Skeletal muscle tissue (tissue), 4 donors: ENCODE data around the gene MVB12B. TPM values are rescaled to one million over a fixed set of nuclear protein-coding genes. Genes with fewer than 3 reads are reported as not detected.

Source experiments
- H3K27ac ChIP-seq: one replicate; pipeline ENCODE4 v1.7.0; 2013; ENCODE audit warnings: mild to moderate bottlenecking, low read depth, low read length, inconsistent platforms
- H3K27me3 ChIP-seq, 3 donors: one replicate each; pipeline ENCODE4 v1.7.0; 2013; ENCODE audit warnings: low read length in 3 of 3; ENCODE audit not compliant: control insufficient read depth in 3 of 3, insufficient read depth in 3 of 3
- H3K36me3 ChIP-seq, 3 donors: one replicate each; pipeline ENCODE4 v1.7.0; 2013; ENCODE audit warnings: low read length in 3 of 3; ENCODE audit not compliant: control insufficient read depth in 3 of 3, insufficient read depth in 3 of 3
- H3K4me1 ChIP-seq, 3 donors: one replicate each; pipeline ENCODE4 v1.7.0; 2013; ENCODE audit warnings: low read length in 3 of 3, mild to moderate bottlenecking in 3 of 3; ENCODE audit not compliant: control insufficient read depth in 3 of 3, insufficient read depth in 3 of 3
- H3K4me3 ChIP-seq, 3 donors: one replicate each; pipeline ENCODE4 v1.7.0; 2013; ENCODE audit warnings: low read length in 3 of 3
- H3K9ac ChIP-seq, 3 donors: one replicate each; pipeline ENCODE4 v1.7.0; 2013; ENCODE audit warnings: low read length in 3 of 3, mild to moderate bottlenecking in 3 of 3, moderate library complexity in 2 of 3, low read depth in 1 of 3
- H3K9me3 ChIP-seq, 3 donors: one replicate each; pipeline ENCODE4 v1.7.0; 2013; ENCODE audit warnings: low read length in 3 of 3; ENCODE audit not compliant: control insufficient read depth in 3 of 3
- total RNA-seq: library from RNA; depleted of rRNA; stranded (reverse); fragments of >200 nt; gene quantifications from one replicate; pipeline ENCODE4 v1.2.3, GENCODE V29; 2014
- donor health status: Osteomylitis.

The MVB12B gene
- total RNA-seq, 1 donor from 2014 or later, result 13.0 TPM

- no peak overlapping the region for H3K27ac ChIP-seq
- peaks cover 50 to 63% (median 56%) of the 10 kb centered on the region in 3 donors for H3K4me1 ChIP-seq
- H3K4me3 ChIP-seq, result peak overlapping the region in 2 of 3 donors; percentile 36 to 94
- H3K9ac ChIP-seq, result no peak overlapping the region
- H3K27me3 ChIP-seq, result no peaks in the 10 kb centered on the region
- H3K36me3 ChIP-seq, result no peaks in the 10 kb centered on the region
- peaks cover 3 to 7% (median 5%) of the 10 kb centered on the region in 3 donors for H3K9me3 ChIP-seq
These were observed 1.8 kb downstream of the MVB12B start for GRCh38 chr9:126328407-126328806.

- Histone ChIP-seq H3K36me3 (no peaks in the 10 kb centered on the region), H3K4me3 (peak overlapping the region in 1 of 3 donors; percentile 11), H3K9ac (peak overlapping the region in 1 of 3 donors; percentile 57), H3K9me3 (peaks cover 0 to 2% (median 0%) of the 10 kb centered on the region in 3 donors), H3K4me1 (peaks cover 63 to 75% (median 69%) of the 10 kb centered on the region in 3 donors), H3K27ac (peak overlapping the region; percentile 57), H3K27me3 (no peaks in the 10 kb centered on the region)
These were observed 3.0 kb downstream of the MVB12B start for GRCh38 chr9:126329476-126330275.

GRCh38 chr9:126330536-126330935, 3.9 kb downstream of the MVB12B start:
- no peak overlapping the region for H3K9ac ChIP-seq
- H3K27ac ChIP-seq, result peak overlapping the region; percentile 57

GRCh38 chr9:126331964-126332748, 5.5 kb downstream of the MVB12B start:
- H3K9ac ChIP-seq, result peak overlapping the region in 2 of 3 donors; percentile 36 to 58
- H3K36me3 ChIP-seq, result no peaks in the 10 kb centered on the region
- H3K4me1 ChIP-seq, result peaks cover 82 to 95% (median 92%) of the 10 kb centered on the region in 3 donors
- no peak overlapping the region for H3K4me3 ChIP-seq
- H3K9me3 ChIP-seq, result no peaks in the 10 kb centered on the region
- no peaks in the 10 kb centered on the region for H3K27me3 ChIP-seq
- peak overlapping the region; percentile 39 for H3K27ac ChIP-seq

More at GRCh38 chr9:126330536-126330935, 3.9 kb downstream of the MVB12B start:
- Histone ChIP-seq H3K27me3 (no peaks in the 10 kb centered on the region), H3K36me3 (no peaks in the 10 kb centered on the region), H3K4me3 (peak overlapping the region in 1 of 3 donors; percentile 38), H3K4me1 (peaks cover 69 to 83% (median 77%) of the 10 kb centered on the region in 3 donors), H3K9me3 (peaks cover 0 to 1% (median 0%) of the 10 kb centered on the region in 3 donors)

GRCh38 chr9:126334721-126335621, 8.3 kb downstream of the MVB12B start:
- H3K9ac ChIP-seq, result peak overlapping the region; percentile 69 to 79 (median 76)

GRCh38 chr9:126335837-126336735, 9.5 kb downstream of the MVB12B start:
- Histone ChIP-seq H3K9ac (peak overlapping the region; percentile 69 to 79 (median 76)), H3K36me3 (peaks cover 3 to 10% (median 6%) of the 10 kb centered on the region in 3 donors), H3K27ac (peak overlapping the region; percentile 91), H3K27me3 (no peaks in the 10 kb centered on the region), H3K4me1 (peaks cover 55 to 79% (median 69%) of the 10 kb centered on the region in 3 donors), H3K9me3 (no peaks in the 10 kb centered on the region), H3K4me3 (peak overlapping the region; percentile 61 to 63 (median 63))

More at GRCh38 chr9:126334721-126335621, 8.3 kb downstream of the MVB12B start:
- Histone ChIP-seq H3K27ac (peak overlapping the region; percentile 91), H3K4me3 (peak overlapping the region; percentile 61 to 63 (median 63)), H3K27me3 (no peaks in the 10 kb centered on the region), H3K9me3 (no peaks in the 10 kb centered on the region), H3K36me3 (no peaks in the 10 kb centered on the region), H3K4me1 (peaks cover 61 to 86% (median 80%) of the 10 kb centered on the region in 3 donors)

GRCh38 chr9:126336736-126337325, 10.2 kb downstream of the MVB12B start:
- H3K27me3 ChIP-seq, result no peaks in the 10 kb centered on the region
- H3K36me3 ChIP-seq, result peaks cover 7 to 16% (median 13%) of the 10 kb centered on the region in 3 donors
- peaks cover 50 to 72% (median 61%) of the 10 kb centered on the region in 3 donors for H3K4me1 ChIP-seq
- peak overlapping the region in 1 of 3 donors; percentile 34 for H3K9ac ChIP-seq
- H3K4me3 ChIP-seq, result peak overlapping the region in 2 of 3 donors; percentile 10 to 63
- peak overlapping the region; percentile 25 for H3K27ac ChIP-seq
- no peaks in the 10 kb centered on the region for H3K9me3 ChIP-seq

- Histone ChIP-seq H3K27ac (no peak overlapping the region), H3K9ac (no peak overlapping the region), H3K4me1 (peaks cover 40 to 61% (median 52%) of the 10 kb centered on the region in 3 donors), H3K9me3 (no peaks in the 10 kb centered on the region), H3K27me3 (no peaks in the 10 kb centered on the region), H3K4me3 (no peak overlapping the region), H3K36me3 (peaks cover 7 to 20% (median 17%) of the 10 kb centered on the region in 3 donors)
These were observed 11.2 kb downstream of the MVB12B start for GRCh38 chr9:126337729-126338372.
